Hematopoietic multipotent progenitor cell (in vitro differentiated cells): ENCODE measurements around the gene TSHR. TPM values are rescaled to one million over a fixed set of nuclear protein-coding genes. Genes with fewer than 3 reads are reported as not detected.
"Not testable (repeated sequence)": the region's sequence is repeated elsewhere in the genome, so short reads cannot be mapped to it uniquely, and the experiment has no call there.

ENCODE experiments used
- DNase-seq, 3 donors: peaks; one replicate each; pipeline ENCODE4 v3.0.0-alpha.2; 2011 to 2015; ENCODE audit warnings: low read depth in 2 of 3, low spot score in 2 of 3
- total RNA-seq: library from RNA; depleted of rRNA; stranded (reverse); fragments of >200 nt; gene quantifications from one replicate; pipeline ENCODE4 v1.2.3, GENCODE V29; 2012

Gene TSHR
- total RNA-seq, 1 donor, result not detected

DNA sequence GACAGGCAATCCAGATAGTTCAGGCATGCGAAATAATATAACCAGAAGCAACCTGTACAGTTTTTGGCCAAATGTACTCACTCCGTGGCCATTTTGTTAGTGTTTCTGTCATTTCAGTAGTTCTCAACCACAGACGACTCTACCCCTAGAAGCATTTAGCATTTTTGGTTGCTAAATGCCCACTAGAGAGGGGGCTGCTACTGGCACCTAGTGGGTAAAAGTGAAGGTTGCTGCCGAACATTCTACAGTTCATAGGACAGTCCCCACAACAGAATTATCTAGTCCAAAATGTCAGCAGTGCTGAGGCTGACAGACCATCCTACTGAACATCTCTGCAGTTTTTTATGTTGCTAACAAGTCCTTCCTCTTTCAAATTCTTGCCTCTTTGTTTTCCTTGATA lies 107.4 kb downstream of the TSHR start:
- DNase-seq, result peak in 2 of 3 donors; percentile 21 to 64

DNA sequence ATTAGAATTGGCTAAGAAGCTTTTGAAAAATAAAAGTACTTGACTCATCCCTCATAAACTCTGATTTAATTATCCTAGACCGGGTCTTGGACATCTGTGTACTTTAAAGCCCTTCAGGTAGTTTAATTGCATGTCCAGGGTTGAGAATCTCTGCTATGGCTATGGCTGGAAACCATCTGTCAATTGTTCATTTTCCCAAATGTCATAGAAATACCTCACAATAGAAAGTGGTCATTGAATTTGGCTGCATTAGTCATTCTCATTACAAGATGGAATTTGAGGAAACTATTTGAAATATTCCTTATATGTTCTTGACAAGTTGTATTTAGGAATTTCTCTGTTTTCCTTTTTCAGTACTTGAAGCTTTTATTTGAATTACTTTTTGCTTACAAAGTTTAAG lies 111.3 kb downstream of the TSHR start:
- no peak for DNase-seq

DNA sequence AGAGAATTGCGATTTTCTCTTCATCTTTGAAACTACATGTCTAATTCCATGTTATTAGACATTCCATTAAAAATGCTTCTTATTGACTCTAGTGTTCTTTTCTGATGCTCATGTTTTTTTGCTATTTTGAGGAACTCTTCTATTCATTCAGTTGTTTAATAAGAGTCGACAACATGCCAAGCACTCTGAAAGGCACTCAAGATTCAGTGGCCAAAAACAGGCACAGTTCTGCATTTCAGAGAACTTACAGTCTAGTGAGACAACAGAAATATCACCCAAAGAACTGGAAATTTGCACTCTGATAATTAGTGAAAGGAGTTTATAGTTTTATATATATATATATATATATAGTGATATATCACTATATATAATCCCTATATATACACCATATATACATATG lies 111.7 kb downstream of the TSHR start:
- DNase-seq, result no peak

DNA sequence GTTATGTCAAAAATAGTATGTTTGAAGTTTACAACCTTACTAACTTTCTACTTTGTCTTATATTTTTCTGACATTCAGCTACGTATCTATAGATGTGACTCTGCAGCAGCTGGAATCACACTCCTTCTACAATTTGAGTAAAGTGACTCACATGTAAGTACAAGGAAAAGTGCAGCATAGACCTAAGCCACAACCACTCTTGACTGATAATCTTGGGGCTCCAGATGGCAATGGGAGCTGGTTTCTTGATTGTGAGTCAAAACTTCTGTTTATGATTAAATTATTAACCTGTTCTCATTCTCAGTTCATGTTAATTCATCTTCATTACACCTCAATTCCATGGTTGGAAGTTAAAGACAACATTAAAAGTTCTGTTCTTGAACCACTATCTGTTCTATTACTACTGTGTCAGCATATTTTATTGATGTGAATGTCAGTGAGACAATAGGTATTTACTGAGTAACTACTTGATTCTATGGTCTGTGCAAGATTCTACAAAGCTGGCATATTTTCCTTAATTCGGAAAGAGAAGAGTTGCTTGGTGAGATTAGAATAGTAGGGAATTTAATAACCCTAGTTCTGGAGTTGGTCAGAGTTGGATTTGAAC lies 112.9 kb downstream of the TSHR start:
- no peak for DNase-seq

DNA sequence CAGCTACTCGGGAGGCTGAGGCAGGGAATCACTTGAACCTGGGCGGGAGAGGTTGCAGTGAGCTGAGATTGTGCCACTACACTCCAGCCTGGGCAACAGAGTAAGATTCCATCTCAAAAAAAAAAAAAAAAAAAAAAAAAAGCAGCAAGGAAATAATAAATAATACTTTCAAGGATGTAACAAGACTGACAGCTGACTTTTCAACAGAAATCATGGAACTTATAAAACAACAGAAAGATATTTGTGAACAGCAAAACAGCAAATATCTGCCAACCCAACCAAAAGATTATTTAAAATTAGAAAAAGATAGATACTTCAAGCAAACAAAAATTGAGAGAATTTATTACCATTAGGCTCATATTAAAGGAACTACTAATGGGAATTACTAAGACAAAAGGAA lies 115.1 kb downstream of the TSHR start:
- no peak for DNase-seq

DNA sequence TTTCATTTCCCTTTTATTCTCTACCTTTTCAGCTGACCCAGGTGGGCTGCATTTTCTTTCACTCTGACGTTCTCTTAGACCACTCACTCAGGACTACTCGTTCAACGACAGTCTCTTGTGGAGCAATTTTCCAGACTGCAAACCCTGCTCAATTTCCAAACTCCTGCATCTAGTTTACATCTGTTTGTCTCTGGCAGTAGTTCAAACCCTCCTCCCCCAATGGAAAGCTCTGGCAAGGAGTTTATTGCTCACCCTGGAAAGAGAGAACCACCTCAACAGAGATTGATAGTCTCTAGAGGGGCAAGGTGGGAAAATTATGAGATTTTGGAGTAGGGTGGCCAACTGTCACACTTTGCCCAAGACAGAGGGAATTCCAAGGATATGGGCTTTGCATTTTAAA lies 130.2 kb downstream of the TSHR start:
- no peak for DNase-seq

DNA sequence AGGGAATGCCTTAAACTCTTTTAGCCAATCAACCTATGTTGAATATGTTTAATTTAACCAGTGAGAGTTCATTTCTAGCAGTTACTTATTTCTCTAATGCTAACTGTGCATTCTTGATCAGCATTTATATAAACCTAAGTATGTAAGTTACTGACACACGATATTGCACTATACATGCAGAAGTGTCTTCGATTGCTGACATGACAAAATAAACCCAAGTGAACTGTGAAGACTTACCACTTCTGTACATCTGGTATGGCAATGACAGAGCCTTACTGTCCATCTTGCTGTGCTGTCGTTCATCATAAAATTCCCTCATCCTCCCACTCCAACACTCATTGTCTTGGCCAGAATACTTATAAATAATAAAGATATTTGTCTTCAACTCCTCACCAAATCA lies 131.8 kb downstream of the TSHR start:
- no peak for DNase-seq

DNA sequence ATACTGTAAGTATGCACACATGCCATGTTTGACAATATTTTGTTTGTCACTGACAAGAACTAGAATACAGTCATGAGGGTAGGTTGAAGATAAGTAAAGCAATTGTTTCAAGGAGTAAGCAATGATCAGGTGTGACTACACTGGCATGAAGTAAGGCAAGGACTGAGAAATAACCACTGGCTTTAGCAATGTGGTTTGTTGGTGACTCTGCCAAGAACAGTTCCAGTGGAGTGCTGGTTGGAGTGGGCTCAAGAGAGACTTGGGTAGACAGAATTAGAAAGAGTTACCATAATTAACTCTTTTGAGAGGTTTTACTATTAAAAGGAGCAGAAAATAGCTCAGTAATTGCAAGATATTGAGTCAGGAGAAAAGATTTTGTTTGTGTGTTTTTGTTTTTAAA lies 135.7 kb downstream of the TSHR start:
- no peak for DNase-seq

GRCh38 chr14:81091660-81092059 lies 136.2 kb downstream of the TSHR start:
- DNase-seq, result no peak

DNA sequence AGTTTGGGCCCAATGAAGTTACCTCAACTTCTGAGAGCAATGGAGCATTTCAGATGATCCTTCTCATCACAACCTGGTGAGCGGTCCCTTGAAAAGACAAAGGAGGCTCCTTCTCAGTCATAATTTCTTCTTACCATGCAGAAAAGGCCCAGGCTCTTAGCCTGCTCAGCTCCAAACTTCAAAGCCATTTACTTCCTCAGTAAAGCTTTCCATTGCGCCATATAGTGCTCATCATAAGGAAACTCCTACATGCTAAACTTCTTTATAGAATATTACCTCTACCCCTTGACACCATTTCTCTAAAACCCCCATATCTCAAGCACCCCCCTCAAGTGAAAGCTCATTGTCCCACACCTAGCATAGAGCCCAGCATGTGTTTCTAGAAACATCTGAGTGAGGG lies 138.2 kb downstream of the TSHR start:
- DNase-seq, result no peak

DNA sequence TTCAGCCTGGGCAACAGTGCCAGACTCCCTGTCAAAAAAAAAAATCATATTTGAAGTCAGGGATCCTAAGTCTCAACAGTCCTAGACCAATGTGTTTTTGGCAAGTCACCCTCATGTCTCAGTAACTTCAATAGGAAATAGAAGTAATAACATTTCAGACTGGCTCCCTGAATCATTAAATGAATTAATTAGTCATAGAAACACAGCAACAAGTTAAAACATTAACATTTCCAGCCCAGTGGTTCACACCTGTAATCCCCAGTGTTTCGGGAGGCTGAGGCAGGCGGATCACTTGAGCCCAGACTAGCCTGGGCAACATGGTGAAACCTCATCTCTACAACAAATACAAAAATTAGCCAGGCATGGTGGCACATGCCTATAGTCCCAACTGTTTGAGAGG lies 140.1 kb downstream of the TSHR start:
- DNase-seq, result no peak

GRCh38 chr14:81096656-81097055 lies 141.2 kb downstream of the TSHR start:
- DNase-seq, result no peak

DNA sequence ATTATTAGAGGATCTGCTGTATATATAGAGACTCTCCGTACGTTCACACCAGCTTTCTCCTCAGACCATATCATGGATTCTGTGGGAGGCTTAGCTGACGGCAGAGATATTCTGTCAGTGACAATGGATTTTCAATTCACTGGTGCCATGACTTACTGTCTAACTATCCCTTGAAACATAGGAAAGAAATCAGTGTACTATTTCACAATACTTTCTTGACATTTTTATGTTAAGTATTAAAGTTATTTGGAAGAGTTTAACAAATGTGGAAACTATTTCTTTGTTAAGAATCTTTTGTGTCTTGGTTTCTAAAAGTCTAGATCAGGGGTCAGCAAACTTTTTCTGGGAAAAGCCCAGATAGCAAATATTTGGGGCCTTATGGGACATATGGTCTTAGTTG lies 146.8 kb downstream of the TSHR start:
- no peak for DNase-seq

DNA sequence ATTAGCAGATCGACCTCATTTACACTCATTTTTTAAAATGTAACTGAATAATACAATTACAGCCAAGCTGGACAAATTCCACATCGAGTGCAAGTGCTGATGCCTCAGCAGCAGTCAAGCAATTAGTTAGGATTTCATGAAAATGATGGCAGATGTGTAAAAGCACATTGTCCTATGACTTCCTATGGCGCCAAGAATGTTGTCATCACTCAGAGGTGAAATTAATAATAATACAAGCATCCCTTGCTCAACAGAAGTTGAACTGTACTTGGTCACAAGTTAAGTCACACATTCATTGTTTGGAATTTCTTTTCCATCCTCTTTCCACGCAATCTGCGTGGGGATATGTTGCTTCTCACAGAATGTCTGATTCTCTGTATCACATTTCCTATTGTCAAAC lies 148.0 kb downstream of the TSHR start:
- DNase-seq, result no peak

- no peak for DNase-seq
These were observed 150.0 kb downstream of the TSHR start for GRCh38 chr14:81105378-81105777.

DNA sequence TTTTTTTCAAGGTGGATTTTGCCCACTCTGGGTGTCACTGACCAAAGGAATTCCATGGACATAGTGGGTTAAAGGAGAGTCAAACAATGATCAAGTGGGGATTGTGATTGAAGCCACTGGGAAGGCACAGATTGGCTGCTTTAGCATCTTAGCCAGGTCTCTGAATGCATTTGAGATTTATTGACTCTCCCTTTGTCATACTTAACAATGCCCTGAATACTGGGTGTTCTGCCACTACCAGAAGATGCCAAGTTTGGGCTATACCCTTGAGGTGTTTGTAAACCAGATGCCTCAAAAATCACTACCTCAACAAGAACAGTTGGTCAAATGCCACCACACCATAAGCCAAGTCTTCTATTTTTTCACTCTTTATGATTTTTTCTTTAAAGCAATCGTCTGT lies 150.5 kb downstream of the TSHR start:
- DNase-seq, result no peak

GRCh38 chr14:81110186-81110585 lies 154.8 kb downstream of the TSHR start:
- DNase-seq, result no peak

DNA sequence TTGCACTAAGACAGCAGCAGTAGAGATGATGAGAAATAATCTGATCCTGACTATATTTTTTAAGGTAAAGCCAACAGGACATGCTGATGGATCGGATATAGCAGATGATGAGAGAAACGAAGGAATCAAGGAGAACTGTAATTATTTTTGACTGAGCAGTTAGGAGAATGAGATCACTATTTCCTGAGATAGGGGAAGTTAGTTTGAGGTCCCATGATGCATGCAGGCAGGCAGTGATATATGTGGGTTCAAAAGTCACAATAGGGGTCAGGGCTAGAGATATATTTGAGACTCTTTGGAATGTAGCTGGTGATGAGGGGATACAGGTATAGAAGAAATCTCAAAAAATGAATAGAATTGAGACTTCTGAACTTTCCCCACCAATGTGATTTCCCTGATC lies 157.8 kb downstream of the TSHR start:
- no peak for DNase-seq

DNA sequence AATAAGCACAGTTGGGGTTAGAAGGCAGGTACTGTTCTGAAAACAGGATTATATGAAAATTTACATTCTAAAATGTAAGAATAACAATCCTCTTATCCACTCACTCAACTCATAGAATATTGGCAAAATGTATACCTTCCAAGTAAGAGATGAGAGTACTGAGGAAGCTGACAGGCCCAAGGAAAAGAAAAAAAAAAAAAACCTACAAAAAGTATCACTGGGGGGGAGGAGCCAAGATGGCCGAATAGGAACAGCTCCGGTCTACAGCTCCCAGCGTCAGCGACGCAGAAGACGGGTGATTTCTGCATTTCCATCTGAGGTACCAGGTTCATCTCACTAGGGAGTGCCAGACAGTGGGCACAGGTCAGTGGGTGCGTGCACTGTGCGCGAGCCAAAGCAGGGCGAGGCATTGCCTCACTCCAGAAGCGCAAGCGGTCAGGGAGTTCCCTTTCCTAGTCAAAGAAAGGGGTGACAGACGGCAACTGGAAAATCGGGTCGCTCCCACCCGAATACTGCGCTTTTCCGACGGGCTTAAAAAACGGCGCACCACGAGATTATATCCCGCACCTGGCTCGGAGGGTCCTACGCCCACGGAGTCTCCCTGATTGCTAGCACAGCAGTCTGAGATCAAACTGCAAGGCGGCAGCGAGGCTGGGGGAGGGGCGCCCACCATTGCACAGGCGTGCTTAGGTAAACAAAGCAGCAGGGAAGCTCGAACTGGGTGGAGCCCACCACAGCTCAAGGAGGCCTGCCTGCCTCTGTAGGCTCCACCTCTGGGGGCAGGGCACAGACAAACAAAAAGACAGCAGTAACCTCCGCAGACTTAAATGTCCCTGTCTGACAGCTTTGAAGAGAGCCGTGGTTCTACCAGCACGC lies 158.8 kb downstream of the TSHR start:
- not testable (repeated sequence) for DNase-seq

DNA sequence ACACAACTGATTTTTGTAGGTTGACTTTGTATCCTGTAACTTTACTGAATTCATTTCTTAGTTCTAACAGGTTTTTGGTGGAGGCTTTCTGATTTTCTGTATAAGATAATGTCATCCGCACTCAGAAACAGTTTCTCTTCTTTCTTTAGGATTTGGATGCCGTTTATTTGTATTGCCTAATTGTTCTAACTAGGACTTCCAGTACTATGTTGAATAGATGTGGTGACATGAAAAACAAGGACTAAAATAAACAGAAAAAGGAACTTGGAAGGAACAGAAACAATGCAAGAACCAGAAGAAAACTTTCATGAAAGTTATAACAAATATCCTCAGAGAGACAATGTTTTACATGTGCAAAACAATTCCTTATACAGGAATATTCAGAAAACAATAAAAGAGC lies 165.1 kb downstream of the TSHR start:
- DNase-seq, result no peak

GRCh38 chr14:81122326-81122725 lies 166.9 kb downstream of the TSHR start:
- no peak for DNase-seq

DNA sequence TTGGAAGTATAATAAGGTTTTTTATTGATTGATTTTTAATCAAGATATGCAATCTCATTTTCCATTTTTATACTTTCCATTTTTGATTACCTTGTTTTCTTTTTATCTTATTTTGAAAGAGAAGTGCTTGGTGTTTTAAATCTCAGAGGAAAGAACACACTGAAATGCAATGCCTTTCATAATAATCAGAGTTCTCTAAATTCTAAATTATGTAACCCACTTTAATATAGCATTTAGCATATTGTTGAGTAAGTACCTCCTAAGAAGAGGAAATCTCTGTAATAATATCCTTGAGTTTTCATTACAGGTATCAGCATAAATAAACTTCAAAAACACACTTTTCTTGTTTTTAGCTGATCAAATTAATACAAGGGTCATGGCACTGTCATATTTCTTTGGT lies 168.4 kb downstream of the TSHR start:
- no peak for DNase-seq
